Measurements from ENCODE around the gene CCN5. TPM values are rescaled to one million over a fixed set of nuclear protein-coding genes. Genes with fewer than 3 reads are reported as not detected.

The CCN5 gene
- total and polyA plus RNA-seq, 2 of the 8 experiments (the other 6 are each of a cell fraction or from before 2014, with no cell fraction given), result not detected

DNA sequence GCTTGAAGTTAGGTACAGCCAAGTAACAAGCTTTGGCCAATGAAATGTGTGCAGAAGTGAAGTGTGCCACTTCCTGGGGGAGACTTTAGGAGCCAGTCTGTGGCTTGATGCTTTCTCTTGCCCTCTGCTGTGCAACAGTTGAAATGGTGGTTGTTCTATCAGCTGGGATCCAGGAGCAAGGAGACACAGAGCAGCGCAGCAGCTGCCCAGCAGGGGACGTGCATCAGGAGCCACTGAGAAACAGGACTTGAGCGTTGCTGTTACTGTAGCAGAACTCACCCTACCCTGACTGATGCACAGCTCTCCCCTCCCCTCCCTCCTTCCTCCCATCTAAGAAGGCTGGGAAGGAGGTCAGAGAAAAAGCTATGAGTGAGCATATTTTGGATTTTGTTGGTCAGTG is 18.9 kb upstream of the CCN5 start:
- H2BK20ac ChIP-seq (ENCODE audit: low read length), result no peak overlapping the region
- no peak overlapping the region for H2BK15ac ChIP-seq (ENCODE audit: low read length)
- H3K4me1 ChIP-seq (replicated peaks in 1 of 4; ENCODE audit: control insufficient read depth in 3 of 4, insufficient read depth in 4 of 4, low read length in 3 of 4), result peaks cover 2 to 8% (median 6%) of the 10 kb centered on the region in 4 experiments; a peak in 6 of 7 replicates
- H2AFZ ChIP-seq (ENCODE audit: low read length), result 0 out of 2 replicates have a peak overlapping the region, but pooled peaks have one; percentile 11
- no peaks in the 10 kb centered on the region for H3K79me1 ChIP-seq (ENCODE audit: low read depth, low read length)
- H3K79me2 ChIP-seq (ENCODE audit: control insufficient read depth in 1 of 2, insufficient read depth in 2 of 2, low read length in 2 of 2), result no peaks in the 10 kb centered on the region
- no peak overlapping the region for H2AK5ac ChIP-seq (ENCODE audit: low read depth, low read length)
- H2BK120ac ChIP-seq (replicated peaks; ENCODE audit: low read depth, low read length), result no peak overlapping the region
- H2BK5ac ChIP-seq (ENCODE audit: low read depth, low read length), result no peak overlapping the region
- peak overlapping the region; percentile 6 for H3K56ac ChIP-seq (replicated peaks; ENCODE audit: insufficient read length, low read depth, low read length)
- H3K9me3 ChIP-seq (ENCODE audit: insufficient read depth in 2 of 2, low read depth in 1 of 2, low read length in 1 of 2), result peaks cover 0 to 4% of the 10 kb centered on the region in 2 experiments; a peak in 1 of 4 replicates
- no peak overlapping the region for H4K91ac ChIP-seq (replicated peaks; ENCODE audit: insufficient read length, low read length)
- DNase-seq (ENCODE audit: low read depth in 1 of 2, low spot score in 2 of 2) (no peak), FAIRE-seq (no peak)
- H3K27me3 ChIP-seq (replicated peaks in 1 of 4; ENCODE audit: control insufficient read depth in 3 of 4, extremely low read depth in 1 of 4, insufficient read depth in 3 of 4, low read length in 3 of 4), result no peaks in the 10 kb centered on the region
- no peaks in the 10 kb centered on the region for H3K23me2 ChIP-seq (ENCODE audit: low read depth, low read length)
- H3K9ac ChIP-seq (replicated peaks in 1 of 4; ENCODE audit: extremely low read depth in 1 of 4, low read depth in 3 of 4, low read length in 3 of 4), result no peak overlapping the region
- H4K5ac ChIP-seq (ENCODE audit: insufficient read length, low read depth, low read length), result no peak overlapping the region
- ChIA-PET POLR2A (ENCODE audit: partially characterized antibody) (interaction anchor here (0.8 to 1.1 kb wide), 3 partner anchors 9 to 12 kb away, joined by 3 read pairs; no protein-coding TSS in a partner anchor), CTCF (ENCODE audit: partially characterized antibody) (interaction anchor here (0.6 to 1.6 kb wide), 7 partner anchors 11 to 120 kb away, joined by 3 to 9 read pairs (median 4); no protein-coding TSS in a partner anchor)
- H3K14ac ChIP-seq (ENCODE audit: insufficient read length), result no peak overlapping the region
- WGBS, 2 experiments (ENCODE audit: extremely low coverage in 1 of 2, insufficient coverage in 1 of 2, insufficient read length in 1 of 2, insufficient replicate concordance in 2 of 2, low coverage in 1 of 2, low lambda C conversion rate in 2 of 2, missing lambda C conversion rate in 1 of 2), result 79% methylated on average over 3 of the region's 3 CpGs; no CpG with 5 or more reads in 1 of the 2 experiments
- H3K4me2 ChIP-seq (ENCODE audit: insufficient read depth in 1 of 2, low read depth in 2 of 2, low read length in 2 of 2), result no peak overlapping the region
- H3K18ac ChIP-seq (ENCODE audit: extremely low read depth, low read length), result no peak overlapping the region
- no peaks in the 10 kb centered on the region for H3K36me3 ChIP-seq (ENCODE audit: control insufficient read depth in 2 of 4, insufficient read depth in 4 of 4, low read length in 3 of 4)
- H3K4me3 ChIP-seq (ENCODE audit: extremely low read depth in 1 of 4, insufficient read depth in 2 of 4, low read depth in 3 of 4, low read length in 4 of 4), result no peak overlapping the region
- no peak overlapping the region for H3K23ac ChIP-seq (ENCODE audit: insufficient read length)
- no peak overlapping the region for H3K27ac ChIP-seq (ENCODE audit: low read depth, low read length)
- H2BK12ac ChIP-seq (ENCODE audit: low read depth, low read length), result no peak overlapping the region
- no peaks in the 10 kb centered on the region for H4K20me1 ChIP-seq (replicated peaks in 1 of 2; ENCODE audit: control insufficient read depth in 1 of 2, insufficient read depth in 2 of 2, low read length in 2 of 2)
- no peak overlapping the region for H3K4ac ChIP-seq (replicated peaks; ENCODE audit: insufficient read length, low read depth, low read length)
- no peak overlapping the region; the same call in 1 of the 2 replicates for H4K8ac ChIP-seq (ENCODE audit: extremely low read depth, insufficient read depth, low read length)
- TF ChIP-seq SAP30 (IDR thresholded peaks at IDR 0.05; ENCODE audit: insufficient read depth, insufficient replicate concordance, low read length), result no peak
- TF ChIP-seq JUN (IDR thresholded peaks at IDR 0.05; ENCODE audit: low read depth, low read length), result no peak
- no peak for TF ChIP-seq SIX5 (IDR thresholded peaks at IDR 0.05; ENCODE audit: low read depth, low read length)
- TF ChIP-seq RBBP5 (IDR thresholded peaks at IDR 0.05; ENCODE audit: borderline replicate concordance, low read depth, low read length), result no peak
- no peak for TF ChIP-seq GABPA (IDR thresholded peaks at IDR 0.05; ENCODE audit: borderline replicate concordance, insufficient read depth, low read length)
- TF ChIP-seq SP4 (IDR thresholded peaks at IDR 0.05; ENCODE audit: low read length), result no peak
- TF ChIP-seq SIRT6 (IDR thresholded peaks at IDR 0.05; ENCODE audit: low read length), result no peak
- TF ChIP-seq YY1 (IDR thresholded peaks at IDR 0.05; ENCODE audit: low read depth, low read length), result no peak
- TF ChIP-seq CHD1 (IDR thresholded peaks at IDR 0.05; ENCODE audit: low read depth, low read length), result no peak
- no peak for TF ChIP-seq EP300 (IDR thresholded peaks at IDR 0.05; ENCODE audit: borderline replicate concordance in 1 of 2, low read depth in 2 of 2, low read length in 2 of 2)

Data from H1 (cell line).